SK-N-SH treated with all-trans-retinoic acid at 6 μM for 48 hours (cell line): ENCODE measurements around the gene ISY1.

Experiments used
- ATAC-seq: fragments of 200-7000 bp; cut with Tn5 transposase; 3 replicates; pipeline ENCODE4 v1.9.1; 2020; ENCODE audit warnings: mild to moderate bottlenecking, moderate library complexity
- ARNTL ChIP-seq: fragments of 450-650 bp; formaldehyde crosslinking; IDR thresholded peaks from 2 replicates; pipeline ENCODE4 v1.5.0; 2020; ENCODE audit warnings: low read depth, mild to moderate bottlenecking, moderate library complexity, borderline replicate concordance
- BACH2 ChIP-seq: fragments of 250-450 bp; sonication (Bioruptor Pico); IDR thresholded peaks from 2 replicates; pipeline ENCODE4 v1.9.0; 2021; ENCODE audit warnings: mild to moderate bottlenecking, borderline replicate concordance
- CSDC2 ChIP-seq: fragments of 250-450 bp; sonication (Bioruptor Pico); IDR thresholded peaks from 2 replicates; pipeline ENCODE4 v1.5.0; 2020; ENCODE audit warnings: mild to moderate bottlenecking, moderate library complexity
- ESRRG ChIP-seq: fragments of 250-450 bp; sonication (Bioruptor Pico); IDR thresholded peaks from 2 replicates; pipeline ENCODE4 v1.6.1; 2021; ENCODE audit warnings: mild to moderate bottlenecking
- GLIS3 ChIP-seq: fragments of 250-450 bp; sonication (Bioruptor Pico); IDR thresholded peaks from 2 replicates; pipeline ENCODE4 v1.5.0; 2020; ENCODE audit warnings: mild to moderate bottlenecking, moderate library complexity
- ISL1 ChIP-seq: fragments of 250-450 bp; sonication (Bioruptor Pico); IDR thresholded peaks from 2 replicates; pipeline ENCODE4 v2.1.2; 2022; ENCODE audit warnings: mild to moderate bottlenecking, moderate library complexity
- OSR1 ChIP-seq: fragments of 250-450 bp; sonication (Bioruptor Pico); IDR thresholded peaks from 2 replicates; pipeline ENCODE4 v1.8.0; 2022; ENCODE audit warnings: moderate library complexity, mild to moderate bottlenecking, inconsistent platforms
- PPARA ChIP-seq: fragments of 250-450 bp; sonication (Bioruptor Pico); IDR thresholded peaks from 2 replicates; pipeline ENCODE4 v1.5.0; 2020; ENCODE audit warnings: mild to moderate bottlenecking, borderline replicate concordance
- RARB ChIP-seq: fragments of 250-450 bp; sonication (Bioruptor Pico); IDR thresholded peaks from 2 replicates; pipeline ENCODE4 v1.8.0; 2021; ENCODE audit warnings: mild to moderate bottlenecking, moderate library complexity
- SNAI2 ChIP-seq: fragments of 250-450 bp; sonication (Bioruptor Pico); IDR thresholded peaks from 2 replicates; pipeline ENCODE4 v1.5.0; 2020; ENCODE audit warnings: mild to moderate bottlenecking, moderate library complexity
- TCF4 ChIP-seq: fragments of 250-450 bp; sonication (Bioruptor Pico); IDR thresholded peaks from 2 replicates; pipeline ENCODE4 v1.8.0; 2021; ENCODE audit warnings: mild to moderate bottlenecking, moderate library complexity, borderline replicate concordance
- TOX ChIP-seq: fragments of 250-450 bp; sonication (Bioruptor Pico); IDR thresholded peaks from 2 replicates; pipeline ENCODE4 v1.8.0; 2021; ENCODE audit warnings: mild to moderate bottlenecking, moderate library complexity, borderline replicate concordance
- ZC3H10 ChIP-seq: fragments of 250-450 bp; sonication (Bioruptor Pico); IDR thresholded peaks from 2 replicates; pipeline ENCODE4 v1.5.1; 2021; ENCODE audit warnings: mild to moderate bottlenecking, moderate library complexity
- ZFP3 ChIP-seq: fragments of 250-450 bp; sonication (Bioruptor Pico); IDR thresholded peaks from 2 replicates; pipeline ENCODE4 v1.5.0; 2020; ENCODE audit warnings: mild to moderate bottlenecking, moderate library complexity
- ZFP30 ChIP-seq: fragments of 450-650 bp; formaldehyde crosslinking; IDR thresholded peaks from 2 replicates; pipeline ENCODE4 v1.5.0; 2022; ENCODE audit warnings: mild to moderate bottlenecking, moderate library complexity
- ZNF565 ChIP-seq: fragments of 450-650 bp; formaldehyde crosslinking; conservative IDR thresholded peaks from 2 replicates; pipeline ENCODE4 v1.5.0; 2020; ENCODE audit warnings: low read depth, mild to moderate bottlenecking, moderate library complexity
- ZNF70 ChIP-seq: fragments of 450-650 bp; formaldehyde crosslinking; IDR thresholded peaks from 2 replicates; pipeline ENCODE4 v1.5.0; 2020; ENCODE audit warnings: mild to moderate bottlenecking, moderate library complexity
- ZNF8 ChIP-seq: fragments of 450-650 bp; formaldehyde crosslinking; IDR thresholded peaks from 2 replicates; pipeline ENCODE4 v1.5.0; 2020; ENCODE audit warnings: mild to moderate bottlenecking, moderate library complexity
- TF ChIP-seq, protein P1 (sequence below): fragments of 250-450 bp; sonication (Bioruptor Pico); IDR thresholded peaks from 2 replicates; pipeline ENCODE4 v1.5.1; 2020; ENCODE audit warnings: low read depth, mild to moderate bottlenecking, moderate library complexity
- TF ChIP-seq, protein P2 (sequence below): fragments of 250-450 bp; sonication (Bioruptor Pico); IDR thresholded peaks from 2 replicates; pipeline ENCODE4 v1.8.0; 2021; ENCODE audit warnings: low read depth, mild to moderate bottlenecking, moderate library complexity, borderline replicate concordance
- TF ChIP-seq, protein P3 (sequence below): fragments of 250-450 bp; sonication (Bioruptor Pico); IDR thresholded peaks from 2 replicates; pipeline ENCODE4 v1.5.0; 2020; ENCODE audit warnings: mild to moderate bottlenecking, moderate library complexity
- TF ChIP-seq, protein P4 (sequence below): fragments of 250-450 bp; sonication (Bioruptor Pico); IDR thresholded peaks from 2 replicates; pipeline ENCODE4 v1.8.0; 2020; ENCODE audit warnings: mild to moderate bottlenecking, moderate library complexity, borderline replicate concordance

The ISY1 gene

DNA sequence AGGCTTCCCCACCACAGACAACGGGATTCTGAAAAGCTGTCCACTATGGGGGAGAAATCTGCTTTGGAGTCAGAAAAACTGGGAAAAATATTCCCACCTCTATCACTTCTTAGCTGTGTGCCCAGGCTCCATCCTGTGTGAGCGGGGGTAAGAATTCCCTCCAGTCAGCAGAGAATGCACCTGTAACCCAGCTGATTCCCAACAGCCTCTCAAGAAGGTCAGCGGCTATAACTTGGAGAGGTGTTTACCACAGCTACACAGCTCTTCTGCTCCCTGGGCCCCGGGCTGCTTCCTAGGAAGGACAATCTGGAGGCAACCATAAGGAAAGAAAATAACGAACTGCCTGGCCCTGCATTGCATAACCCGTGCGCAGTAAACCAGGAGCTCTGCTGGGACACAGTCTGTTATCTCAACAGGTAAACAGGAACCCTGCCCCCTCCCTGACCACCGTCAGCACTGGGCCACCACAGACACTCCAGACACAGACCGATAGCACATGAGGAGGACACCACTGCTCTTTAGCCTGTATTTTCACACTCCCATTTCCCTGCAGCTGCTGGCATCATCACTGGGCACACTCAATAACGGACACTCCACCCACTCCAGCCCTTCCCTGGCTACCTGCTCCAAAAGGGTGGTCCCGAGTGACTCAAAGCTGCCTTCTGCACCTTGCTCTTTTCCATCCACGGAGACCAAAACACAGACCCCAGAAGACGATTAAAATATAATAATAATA lies 41.3 kb downstream of the ISY1 start (continued):
- TF ChIP-seq, protein P1, sequence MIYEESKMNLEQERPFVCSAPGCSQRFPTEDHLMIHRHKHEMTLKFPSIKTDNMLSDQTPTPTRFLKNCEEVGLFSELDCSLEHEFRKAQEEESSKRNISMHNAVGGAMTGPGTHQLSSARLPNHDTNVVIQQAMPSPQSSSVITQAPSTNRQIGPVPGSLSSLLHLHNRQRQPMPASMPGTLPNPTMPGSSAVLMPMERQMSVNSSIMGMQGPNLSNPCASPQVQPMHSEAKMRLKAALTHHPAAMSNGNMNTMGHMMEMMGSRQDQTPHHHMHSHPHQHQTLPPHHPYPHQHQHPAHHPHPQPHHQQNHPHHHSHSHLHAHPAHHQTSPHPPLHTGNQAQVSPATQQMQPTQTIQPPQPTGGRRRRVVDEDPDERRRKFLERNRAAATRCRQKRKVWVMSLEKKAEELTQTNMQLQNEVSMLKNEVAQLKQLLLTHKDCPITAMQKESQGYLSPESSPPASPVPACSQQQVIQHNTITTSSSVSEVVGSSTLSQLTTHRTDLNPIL (CRISPR knock-in tag) = no peak
- TF ChIP-seq RARB (CRISPR knock-in tag) = no peak
- no peak for TF ChIP-seq ZFP3 (CRISPR knock-in tag)

DNA sequence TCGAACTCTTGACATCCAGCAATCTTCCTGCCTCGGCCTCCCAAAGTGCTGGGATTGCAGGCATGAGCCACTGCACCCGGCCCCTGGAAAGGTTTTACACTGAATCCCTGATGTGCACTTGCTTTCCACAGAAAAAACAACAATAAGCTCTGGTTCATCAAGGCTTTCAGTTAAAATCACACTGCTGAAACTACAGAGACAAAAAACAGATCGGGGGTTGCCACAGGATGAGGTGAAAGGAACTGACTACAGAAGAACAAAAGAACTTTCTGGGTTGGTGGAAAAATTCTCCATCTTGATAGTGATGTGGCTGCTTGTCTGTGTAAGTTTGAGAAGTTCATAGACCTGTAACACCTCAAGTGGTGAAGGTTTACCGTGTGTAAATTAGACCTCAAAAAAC lies 42.1 kb downstream of the ISY1 start:
- TF ChIP-seq, protein P2, sequence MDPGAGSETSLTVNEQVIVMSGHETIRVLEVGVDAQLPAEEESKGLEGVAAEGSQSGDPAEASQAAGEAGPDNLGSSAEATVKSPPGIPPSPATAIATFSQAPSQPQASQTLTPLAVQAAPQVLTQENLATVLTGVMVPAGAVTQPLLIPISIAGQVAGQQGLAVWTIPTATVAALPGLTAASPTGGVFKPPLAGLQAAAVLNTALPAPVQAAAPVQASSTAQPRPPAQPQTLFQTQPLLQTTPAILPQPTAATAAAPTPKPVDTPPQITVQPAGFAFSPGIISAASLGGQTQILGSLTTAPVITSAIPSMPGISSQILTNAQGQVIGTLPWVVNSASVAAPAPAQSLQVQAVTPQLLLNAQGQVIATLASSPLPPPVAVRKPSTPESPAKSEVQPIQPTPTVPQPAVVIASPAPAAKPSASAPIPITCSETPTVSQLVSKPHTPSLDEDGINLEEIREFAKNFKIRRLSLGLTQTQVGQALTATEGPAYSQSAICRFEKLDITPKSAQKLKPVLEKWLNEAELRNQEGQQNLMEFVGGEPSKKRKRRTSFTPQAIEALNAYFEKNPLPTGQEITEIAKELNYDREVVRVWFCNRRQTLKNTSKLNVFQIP (CRISPR knock-in tag) = no peak
- TF ChIP-seq ZFP3 (CRISPR knock-in tag) (no peak), CSDC2 (CRISPR knock-in tag) (no peak)
- TF ChIP-seq, all 23 proteins: peak for 0
- ATAC-seq = no peak

DNA sequence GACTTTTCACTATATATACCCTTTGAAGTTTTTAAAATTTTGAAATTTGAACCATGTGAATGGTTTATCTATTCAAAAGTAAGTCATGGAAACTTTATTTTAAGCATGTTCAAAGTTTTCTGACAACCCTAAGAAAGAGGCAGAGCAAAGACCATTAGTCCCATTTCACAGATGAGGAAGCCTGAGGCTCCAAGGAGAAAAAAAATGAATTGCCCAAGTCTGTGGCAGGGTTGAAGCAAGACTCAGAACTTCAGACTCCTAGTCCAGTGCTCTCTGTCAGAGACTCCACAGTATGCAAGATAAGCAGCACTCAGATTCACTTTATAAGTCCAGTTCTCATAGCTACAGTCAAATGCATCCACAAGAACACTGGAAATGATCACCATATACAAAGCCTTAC lies 43.7 kb downstream of the ISY1 start:
- ATAC-seq = no peak

DNA sequence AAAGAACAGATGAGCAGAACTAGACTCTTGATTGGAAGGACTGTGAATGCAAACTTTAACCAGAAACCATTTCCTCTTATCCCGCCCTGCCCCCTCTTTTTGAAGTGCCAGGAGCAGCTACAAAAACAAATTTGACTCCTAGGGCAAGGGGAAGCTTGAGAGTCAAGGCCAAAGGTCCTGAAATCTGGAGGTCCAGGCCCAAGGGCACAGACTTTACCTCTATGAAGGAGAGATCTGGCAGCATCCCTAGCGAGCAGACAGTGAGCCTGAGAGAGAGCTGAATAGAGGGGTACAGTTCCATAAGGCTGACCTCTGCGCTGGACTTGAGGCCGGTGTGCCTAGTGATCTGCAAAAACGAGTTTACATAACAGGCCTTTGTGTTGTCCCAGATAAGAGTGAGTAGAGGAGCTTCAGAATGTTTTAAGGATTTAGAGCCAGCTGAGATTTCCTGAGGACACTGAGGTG lies 44.3 kb downstream of the ISY1 start:
- no peak for ATAC-seq
- TF ChIP-seq ESRRG (no peak), TOX (CRISPR knock-in tag) (no peak), TCF4 (CRISPR knock-in tag) (no peak), ZFP30 (CRISPR knock-in tag) (no peak)

More for the DNA sequence above, 43.7 kb downstream of the ISY1 start:
- TF ChIP-seq ZFP3 (CRISPR knock-in tag) = no peak
- TF ChIP-seq, protein P3, sequence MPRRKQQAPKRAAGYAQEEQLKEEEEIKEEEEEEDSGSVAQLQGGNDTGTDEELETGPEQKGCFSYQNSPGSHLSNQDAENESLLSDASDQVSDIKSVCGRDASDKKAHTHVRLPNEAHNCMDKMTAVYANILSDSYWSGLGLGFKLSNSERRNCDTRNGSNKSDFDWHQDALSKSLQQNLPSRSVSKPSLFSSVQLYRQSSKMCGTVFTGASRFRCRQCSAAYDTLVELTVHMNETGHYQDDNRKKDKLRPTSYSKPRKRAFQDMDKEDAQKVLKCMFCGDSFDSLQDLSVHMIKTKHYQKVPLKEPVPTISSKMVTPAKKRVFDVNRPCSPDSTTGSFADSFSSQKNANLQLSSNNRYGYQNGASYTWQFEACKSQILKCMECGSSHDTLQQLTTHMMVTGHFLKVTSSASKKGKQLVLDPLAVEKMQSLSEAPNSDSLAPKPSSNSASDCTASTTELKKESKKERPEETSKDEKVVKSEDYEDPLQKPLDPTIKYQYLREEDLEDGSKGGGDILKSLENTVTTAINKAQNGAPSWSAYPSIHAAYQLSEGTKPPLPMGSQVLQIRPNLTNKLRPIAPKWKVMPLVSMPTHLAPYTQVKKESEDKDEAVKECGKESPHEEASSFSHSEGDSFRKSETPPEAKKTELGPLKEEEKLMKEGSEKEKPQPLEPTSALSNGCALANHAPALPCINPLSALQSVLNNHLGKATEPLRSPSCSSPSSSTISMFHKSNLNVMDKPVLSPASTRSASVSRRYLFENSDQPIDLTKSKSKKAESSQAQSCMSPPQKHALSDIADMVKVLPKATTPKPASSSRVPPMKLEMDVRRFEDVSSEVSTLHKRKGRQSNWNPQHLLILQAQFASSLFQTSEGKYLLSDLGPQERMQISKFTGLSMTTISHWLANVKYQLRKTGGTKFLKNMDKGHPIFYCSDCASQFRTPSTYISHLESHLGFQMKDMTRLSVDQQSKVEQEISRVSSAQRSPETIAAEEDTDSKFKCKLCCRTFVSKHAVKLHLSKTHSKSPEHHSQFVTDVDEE (CRISPR knock-in tag) = no peak
- TF ChIP-seq PPARA (CRISPR knock-in tag) = no peak

DNA sequence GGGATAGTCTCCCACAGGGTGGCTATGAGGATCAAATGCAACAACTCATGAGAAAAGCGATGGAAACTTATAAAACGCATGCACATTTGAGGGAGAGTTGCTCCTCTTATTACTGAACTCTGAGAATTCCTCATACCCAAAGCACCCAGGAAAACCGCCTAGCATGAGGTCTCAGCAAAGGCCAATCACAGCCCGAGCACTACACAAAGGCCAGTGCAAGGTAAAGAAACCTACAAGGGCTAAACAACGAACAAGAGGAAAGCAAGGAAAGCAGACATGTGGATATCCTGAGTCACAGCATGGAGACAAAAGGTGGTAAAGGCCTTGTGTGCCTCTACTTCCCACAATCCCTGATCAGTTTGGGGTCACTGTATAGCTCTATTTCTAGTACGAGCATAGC lies 46.4 kb downstream of the ISY1 start:
- no peak for ATAC-seq
- TF ChIP-seq TCF4 (CRISPR knock-in tag) = no peak
- no peak for TF ChIP-seq ZFP3 (CRISPR knock-in tag)
- TF ChIP-seq, protein P2 (CRISPR knock-in tag) = no peak
- TF ChIP-seq SNAI2 (CRISPR knock-in tag) = no peak
- no peak for TF ChIP-seq ZNF70 (CRISPR knock-in tag)
- no peak for TF ChIP-seq BACH2 (CRISPR knock-in tag)
- TF ChIP-seq ISL1 (CRISPR knock-in tag) = no peak
- TF ChIP-seq ARNTL = no peak
- TF ChIP-seq ZFP30 (CRISPR knock-in tag) = no peak
- TF ChIP-seq ESRRG = no peak
- no peak for TF ChIP-seq ZC3H10 (CRISPR knock-in tag)
- no peak for TF ChIP-seq GLIS3 (CRISPR knock-in tag)
- TF ChIP-seq, protein P3 (CRISPR knock-in tag) = no peak
- TF ChIP-seq, protein P4, sequence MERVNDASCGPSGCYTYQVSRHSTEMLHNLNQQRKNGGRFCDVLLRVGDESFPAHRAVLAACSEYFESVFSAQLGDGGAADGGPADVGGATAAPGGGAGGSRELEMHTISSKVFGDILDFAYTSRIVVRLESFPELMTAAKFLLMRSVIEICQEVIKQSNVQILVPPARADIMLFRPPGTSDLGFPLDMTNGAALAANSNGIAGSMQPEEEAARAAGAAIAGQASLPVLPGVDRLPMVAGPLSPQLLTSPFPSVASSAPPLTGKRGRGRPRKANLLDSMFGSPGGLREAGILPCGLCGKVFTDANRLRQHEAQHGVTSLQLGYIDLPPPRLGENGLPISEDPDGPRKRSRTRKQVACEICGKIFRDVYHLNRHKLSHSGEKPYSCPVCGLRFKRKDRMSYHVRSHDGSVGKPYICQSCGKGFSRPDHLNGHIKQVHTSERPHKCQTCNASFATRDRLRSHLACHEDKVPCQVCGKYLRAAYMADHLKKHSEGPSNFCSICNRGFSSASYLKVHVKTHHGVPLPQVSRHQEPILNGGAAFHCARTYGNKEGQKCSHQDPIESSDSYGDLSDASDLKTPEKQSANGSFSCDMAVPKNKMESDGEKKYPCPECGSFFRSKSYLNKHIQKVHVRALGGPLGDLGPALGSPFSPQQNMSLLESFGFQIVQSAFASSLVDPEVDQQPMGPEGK (CRISPR knock-in tag) = no peak
- TF ChIP-seq ZNF8 (CRISPR knock-in tag) = no peak
- TF ChIP-seq OSR1 (CRISPR knock-in tag) = no peak
- TF ChIP-seq ZNF565 = no peak
